HG03342 (cell line): ENCODE data around the gene CDC42EP3.

ENCODE experiments used
- ATAC-seq: cut with Tn5 transposase; IDR thresholded peaks from one replicate; pipeline ENCODE4 v1.9.1; 2021; ENCODE audit warnings: mild to moderate bottlenecking, moderate library complexity; ENCODE audit not compliant: unreplicated experiment

CDC42EP3 gene

GRCh38 chr2:37619959-37620300 is 51.5 kb downstream of the CDC42EP3 start:
- ATAC-seq: no peak

GRCh38 chr2:37619230-37619958 is 52.0 kb downstream of the CDC42EP3 start:
- no peak for ATAC-seq

- ATAC-seq: no peak
Observed at GRCh38 chr2:37618326-37618725, 53.1 kb downstream of the CDC42EP3 start.

- ATAC-seq: no peak
Observed at GRCh38 chr2:37617119-37617892, 54.1 kb downstream of the CDC42EP3 start.

GRCh38 chr2:37616677-37617005 is 54.8 kb downstream of the CDC42EP3 start:
- no peak for ATAC-seq

GRCh38 chr2:37615804-37616676 is 55.4 kb downstream of the CDC42EP3 start:
- ATAC-seq: peak; percentile 51

- no peak for ATAC-seq
Observed at GRCh38 chr2:37614061-37614738, 57.2 kb downstream of the CDC42EP3 start.

- no peak for ATAC-seq
Observed at GRCh38 chr2:37612382-37612781, 59.1 kb downstream of the CDC42EP3 start.

GRCh38 chr2:37610638-37611289 is 60.7 kb downstream of the CDC42EP3 start:
- ATAC-seq: no peak

- ATAC-seq: no peak
Observed at GRCh38 chr2:37609782-37610181, 61.7 kb downstream of the CDC42EP3 start.

GRCh38 chr2:37604716-37605115 is 66.7 kb downstream of the CDC42EP3 start:
- no peak for ATAC-seq

- peak; percentile 51 for ATAC-seq
Observed at GRCh38 chr2:37602702-37603101, 68.7 kb downstream of the CDC42EP3 start.

- no peak for ATAC-seq
Observed at GRCh38 chr2:37602040-37602439, 69.4 kb downstream of the CDC42EP3 start.

GRCh38 chr2:37601569-37601968 is 69.9 kb downstream of the CDC42EP3 start:
- ATAC-seq: no peak

- peak; percentile 59 for ATAC-seq
Observed at GRCh38 chr2:37600735-37601134, 70.7 kb downstream of the CDC42EP3 start.

- no peak for ATAC-seq
Observed at GRCh38 chr2:37599688-37600525, 71.5 kb downstream of the CDC42EP3 start.

- no peak for ATAC-seq
Observed at GRCh38 chr2:37593694-37594093, 77.7 kb downstream of the CDC42EP3 start.

- ATAC-seq: no peak
Observed at GRCh38 chr2:37593024-37593423, 78.4 kb downstream of the CDC42EP3 start.
